Activated CD8-positive, alpha-beta memory T cell treated with anti-CD3 and anti-CD28 coated beads, Interleukin-2, amount 50 U/mL, for 4 hours (primary cell): ENCODE data around the gene RASA3.

ENCODE experiments used
- DNase-seq: peaks from one replicate; pipeline ENCODE4 v3.0.0-alpha.2; 2020

Gene RASA3

GRCh38 chr13:114049026-114049425 is 83.4 kb downstream of the RASA3 start:
- DNase-seq = peak; percentile 62

GRCh38 chr13:114048443-114048842 is 84.0 kb downstream of the RASA3 start:
- no peak for DNase-seq

GRCh38 chr13:114047358-114047881 is 85.0 kb downstream of the RASA3 start:
- no peak for DNase-seq

- no peak for DNase-seq
Measured at GRCh38 chr13:114046431-114046975, 85.9 kb downstream of the RASA3 start.

- DNase-seq = no peak
Measured at GRCh38 chr13:114045113-114045735, 87.2 kb downstream of the RASA3 start.

GRCh38 chr13:114044486-114044885 is 87.9 kb downstream of the RASA3 start:
- DNase-seq = no peak

GRCh38 chr13:114043421-114044053 is 88.9 kb downstream of the RASA3 start:
- DNase-seq = no peak

- no peak for DNase-seq
Measured at GRCh38 chr13:114042066-114042815, 90.2 kb downstream of the RASA3 start.

- no peak for DNase-seq
Measured at GRCh38 chr13:114041493-114041892, 90.9 kb downstream of the RASA3 start.

- no peak for DNase-seq
Measured at GRCh38 chr13:114039471-114040141, 92.8 kb downstream of the RASA3 start.

GRCh38 chr13:114038900-114039299 is 93.5 kb downstream of the RASA3 start:
- DNase-seq = no peak

GRCh38 chr13:114038211-114038613 is 94.2 kb downstream of the RASA3 start:
- DNase-seq = no peak

- DNase-seq = no peak
Measured at GRCh38 chr13:114037674-114038073, 94.7 kb downstream of the RASA3 start.

GRCh38 chr13:114035583-114036531 is 96.6 kb downstream of the RASA3 start:
- no peak for DNase-seq

GRCh38 chr13:114035186-114035582 is 97.2 kb downstream of the RASA3 start:
- DNase-seq = no peak

GRCh38 chr13:114034481-114034891 is 97.9 kb downstream of the RASA3 start:
- no peak for DNase-seq

- DNase-seq = no peak
Measured at GRCh38 chr13:114033541-114034315, 98.7 kb downstream of the RASA3 start.

GRCh38 chr13:114032126-114032799 is 100.2 kb downstream of the RASA3 start:
- DNase-seq = no peak

GRCh38 chr13:114031631-114032030 is 100.8 kb downstream of the RASA3 start:
- DNase-seq = no peak
